Smooth muscle cell of bladder (primary cell): ENCODE results near the gene TOR1AIP1. TPM values are rescaled to one million over a fixed set of nuclear protein-coding genes. Genes with fewer than 3 reads are reported as not detected.

Experiments used
- total RNA-seq: library from RNA; depleted of rRNA; stranded (reverse); fragments of >200 nt; gene quantifications from 2 replicates; pipeline ENCODE4 v1.2.3, GENCODE V29; 2014

Gene TOR1AIP1, protein sequence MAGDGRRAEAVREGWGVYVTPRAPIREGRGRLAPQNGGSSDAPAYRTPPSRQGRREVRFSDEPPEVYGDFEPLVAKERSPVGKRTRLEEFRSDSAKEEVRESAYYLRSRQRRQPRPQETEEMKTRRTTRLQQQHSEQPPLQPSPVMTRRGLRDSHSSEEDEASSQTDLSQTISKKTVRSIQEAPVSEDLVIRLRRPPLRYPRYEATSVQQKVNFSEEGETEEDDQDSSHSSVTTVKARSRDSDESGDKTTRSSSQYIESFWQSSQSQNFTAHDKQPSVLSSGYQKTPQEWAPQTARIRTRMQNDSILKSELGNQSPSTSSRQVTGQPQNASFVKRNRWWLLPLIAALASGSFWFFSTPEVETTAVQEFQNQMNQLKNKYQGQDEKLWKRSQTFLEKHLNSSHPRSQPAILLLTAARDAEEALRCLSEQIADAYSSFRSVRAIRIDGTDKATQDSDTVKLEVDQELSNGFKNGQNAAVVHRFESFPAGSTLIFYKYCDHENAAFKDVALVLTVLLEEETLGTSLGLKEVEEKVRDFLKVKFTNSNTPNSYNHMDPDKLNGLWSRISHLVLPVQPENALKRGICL
- 39.7 and 50.7 TPM in 2 replicates for total RNA-seq

DNA sequence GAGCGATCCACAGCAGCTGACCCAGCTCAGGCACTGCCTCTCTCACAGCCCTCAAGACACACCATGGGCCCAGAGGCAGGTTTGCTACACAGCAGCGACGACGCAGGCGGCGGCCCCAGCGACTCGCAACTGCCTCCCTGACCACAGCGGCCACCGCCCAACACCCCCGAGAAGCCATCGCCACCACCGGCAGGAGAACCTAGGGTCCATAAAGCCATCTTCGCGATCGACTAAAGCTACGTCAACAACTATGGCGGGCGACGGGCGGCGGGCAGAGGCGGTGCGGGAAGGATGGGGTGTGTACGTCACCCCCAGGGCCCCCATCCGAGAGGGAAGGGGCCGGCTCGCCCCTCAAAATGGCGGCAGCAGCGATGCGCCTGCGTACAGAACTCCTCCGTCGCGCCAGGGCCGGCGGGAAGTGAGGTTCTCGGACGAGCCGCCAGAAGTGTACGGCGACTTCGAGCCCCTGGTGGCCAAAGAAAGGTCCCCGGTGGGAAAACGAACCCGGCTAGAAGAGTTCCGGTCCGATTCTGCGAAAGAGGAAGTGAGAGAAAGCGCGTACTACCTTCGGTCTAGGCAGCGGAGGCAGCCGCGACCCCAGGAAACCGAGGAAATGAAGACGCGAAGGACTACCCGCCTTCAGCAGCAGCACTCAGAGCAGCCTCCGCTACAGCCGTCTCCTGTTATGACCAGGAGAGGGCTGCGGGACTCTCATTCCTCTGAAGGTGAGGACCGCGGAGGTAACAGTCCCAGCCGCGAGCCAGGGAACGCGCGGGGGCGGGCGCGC, at the start of gene TOR1AIP1:
Gene TOR1AIP1 (plus strand): TSS at position 33 of the 787 bp plus-strand sequence. CDS start 218 bp downstream, at position 251.

DNA sequence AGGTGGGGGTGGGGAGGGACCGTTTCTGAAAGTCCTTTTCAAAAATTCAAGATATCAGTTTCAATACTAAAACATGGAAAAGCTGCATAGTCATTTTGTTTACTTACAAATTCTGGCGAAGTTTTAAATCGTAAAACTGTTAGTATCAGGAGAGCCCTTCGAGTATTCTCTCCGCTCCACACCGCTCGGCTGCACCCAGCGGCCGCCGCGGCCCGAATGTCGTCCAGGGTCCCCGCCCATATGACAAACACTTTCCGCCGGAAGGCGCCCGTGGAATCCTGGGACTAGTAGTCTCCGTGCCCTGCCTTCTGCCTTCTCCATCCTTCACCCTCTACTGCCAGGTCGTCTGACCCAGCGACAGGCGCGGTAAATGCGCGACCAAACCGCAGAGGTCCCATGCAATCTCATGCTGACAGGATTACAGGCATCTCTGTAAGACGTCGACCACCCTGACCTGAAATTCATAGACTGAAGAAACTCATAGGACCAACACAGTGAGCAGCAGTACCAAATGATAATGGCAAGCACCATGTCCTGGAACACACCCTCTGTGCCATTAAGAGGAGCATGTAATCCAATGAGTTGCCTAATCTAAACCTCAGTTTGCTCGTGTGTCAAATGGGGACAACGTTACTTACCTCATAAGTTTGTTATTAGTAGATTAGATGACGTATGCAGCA, 4.4 kb upstream of the TOR1AIP1 start, which contains the start of gene TOR1AIP2:
Gene TOR1AIP2 (minus strand): TSS at position 218 of the 680 bp plus-strand sequence. CDS start 25,138 bp downstream, outside the sequence.

DNA sequence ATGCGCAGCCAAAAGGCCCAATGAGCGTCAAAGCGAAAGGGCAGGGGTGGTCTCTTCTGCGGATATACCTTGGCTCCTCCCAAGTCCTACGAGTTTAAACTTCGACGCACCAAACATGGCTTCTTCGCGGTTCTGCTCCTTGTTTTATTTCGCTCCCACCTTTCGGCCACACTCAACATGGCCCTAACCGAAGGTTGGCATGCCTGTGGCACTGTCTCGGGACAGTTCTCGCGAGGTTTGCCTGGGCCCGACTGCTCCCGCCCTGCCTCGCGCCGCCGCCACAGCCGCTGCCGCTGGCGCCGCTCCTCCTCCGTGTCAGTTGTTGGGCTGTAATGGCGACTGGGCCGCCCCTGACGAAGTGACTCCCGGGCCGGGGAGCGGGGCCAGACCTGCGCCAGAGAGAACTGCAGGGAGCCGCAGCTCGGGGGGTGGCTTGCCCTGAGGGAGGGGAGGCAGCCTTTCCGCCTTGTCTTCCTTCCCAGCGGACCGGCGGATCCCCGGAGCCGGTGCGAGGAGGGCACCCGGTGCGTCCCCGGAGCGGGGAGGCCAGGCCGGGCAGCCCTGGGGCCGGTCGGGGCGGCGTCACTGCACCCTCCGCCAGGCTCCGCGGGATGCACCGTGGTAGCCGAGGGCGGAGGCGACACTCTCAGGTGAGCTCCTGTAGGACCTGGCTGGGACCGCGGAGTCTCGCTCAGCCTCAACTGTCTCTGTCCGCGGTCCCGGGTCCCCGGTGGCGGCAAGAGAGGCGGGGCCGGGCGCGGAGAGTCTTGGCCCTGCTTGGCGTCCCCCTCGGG, 72.6 kb downstream of the TOR1AIP1 start, which contains the start of gene CEP350:
Gene CEP350 (plus strand): TSS at position 318 of the 794 bp plus-strand sequence. CDS start 31,372 bp downstream, outside the sequence.

Other genes with a start within 250 kb of the TOR1AIP1 start
- gene FAM163A, start 139.0 kb upstream of the TOR1AIP1 start, total RNA-seq, result under 0.01 TPM in 2 replicates
- 70.1 and 85.3 TPM in 2 replicates for gene TOR1AIP2, start 4.5 kb upstream of the TOR1AIP1 start, total RNA-seq
- 60.4 and 63.4 TPM in 2 replicates for gene CEP350, start 72.5 kb downstream of the TOR1AIP1 start, total RNA-seq